RWPE2 (cell line): Measurements from ENCODE around the gene LOC128125822.

Experiments used
- ATAC-seq: fragments of 200-7000 bp; cut with Tn5 transposase; 3 replicates; pipeline ENCODE4 v1.9.1; 2021; ENCODE audit warnings: low read depth
- DNase-seq: peaks from one replicate; pipeline ENCODE4 v3.0.0-alpha.2; 2020; ENCODE audit warnings: low spot score
- H3K27ac ChIP-seq: fragments of 450-650 bp; 2 replicates; pipeline ENCODE4 v1.5.1; 2017; ENCODE audit warnings: mild to moderate bottlenecking; ENCODE audit not compliant: poor library complexity, severe bottlenecking
- H3K27me3 ChIP-seq: fragments of 250-450 bp; sonication (Bioruptor Pico); 2 replicates; pipeline ENCODE4 v1.5.1; 2021; ENCODE audit warnings: mild to moderate bottlenecking, moderate library complexity; ENCODE audit not compliant: insufficient read depth, poor library complexity, severe bottlenecking
- H3K36me3 ChIP-seq: fragments of 250-450 bp; sonication (Bioruptor Pico); 2 replicates; pipeline ENCODE4 v1.5.1; 2020; ENCODE audit warnings: low read depth, mild to moderate bottlenecking, moderate library complexity
- H3K4me1 ChIP-seq: fragments of 250-450 bp; sonication (Bioruptor Pico); 2 replicates; pipeline ENCODE4 v1.5.1; 2021; ENCODE audit warnings: mild to moderate bottlenecking, moderate library complexity; ENCODE audit not compliant: insufficient read depth, poor library complexity, severe bottlenecking
- H3K4me3 ChIP-seq: fragments of 250-450 bp; sonication (Bioruptor Pico); 2 replicates; pipeline ENCODE4 v1.5.1; 2021; ENCODE audit warnings: mild to moderate bottlenecking, moderate library complexity; ENCODE audit not compliant: severe bottlenecking
- H3K9me3 ChIP-seq: fragments of 250-450 bp; sonication (Bioruptor Pico); 2 replicates; pipeline ENCODE4 v1.5.1; 2021; ENCODE audit warnings: mild to moderate bottlenecking, moderate library complexity; ENCODE audit not compliant: severe bottlenecking
- TF ChIP-seq, protein P1 (sequence below): fragments of 450-650 bp; IDR thresholded peaks from one replicate; pipeline ENCODE4 v1.5.1; 2017; ENCODE audit warnings: mild to moderate bottlenecking, moderate library complexity; ENCODE audit not compliant: poor library complexity, severe bottlenecking

LOC128125822 gene

DNA sequence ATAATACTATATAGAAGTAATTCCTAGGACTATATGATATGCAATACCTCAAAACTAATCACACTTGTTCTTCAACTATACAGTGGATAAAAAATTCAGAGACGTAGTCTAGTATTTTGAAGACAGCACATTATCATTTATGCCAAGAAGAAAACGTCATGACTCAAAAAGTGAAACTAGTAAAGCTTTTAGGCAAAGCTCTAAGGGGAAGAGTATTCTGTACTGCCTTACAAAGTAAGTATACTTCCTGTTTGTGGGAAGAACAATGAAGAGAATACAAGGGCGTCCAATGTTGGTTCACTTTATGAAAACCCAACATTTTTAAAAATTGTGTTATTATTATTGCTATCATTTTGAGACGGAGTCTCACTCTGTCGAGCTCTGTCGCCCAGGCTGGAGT, 27.9 kb downstream of the LOC128125822 start:
- no peaks in the 10 kb centered on the region for H3K9me3 ChIP-seq

DNA sequence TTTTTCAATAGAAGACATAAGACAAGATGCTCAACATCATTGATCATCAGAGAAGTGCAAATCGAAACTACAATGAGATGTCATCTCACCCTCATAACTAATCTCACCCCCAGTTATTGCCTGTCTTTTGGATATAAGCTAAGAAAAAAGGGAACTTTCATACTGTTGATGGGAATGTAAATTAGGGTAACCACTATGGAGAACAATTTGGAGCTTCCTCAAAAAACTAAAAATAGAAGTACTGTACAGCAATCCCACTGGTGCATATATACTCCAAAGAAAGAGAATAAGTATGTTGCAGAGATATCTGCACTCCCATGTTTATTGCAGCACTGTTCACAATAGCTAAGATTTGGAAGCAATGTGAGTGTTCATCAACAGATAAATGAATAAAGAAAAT, 37.0 kb downstream of the LOC128125822 start:
- no peak overlapping the region for H3K4me3 ChIP-seq
- H3K4me1 ChIP-seq = no peaks in the 10 kb centered on the region
- H3K36me3 ChIP-seq = no peaks in the 10 kb centered on the region
- no peak for ATAC-seq
- TF ChIP-seq, protein P1, sequence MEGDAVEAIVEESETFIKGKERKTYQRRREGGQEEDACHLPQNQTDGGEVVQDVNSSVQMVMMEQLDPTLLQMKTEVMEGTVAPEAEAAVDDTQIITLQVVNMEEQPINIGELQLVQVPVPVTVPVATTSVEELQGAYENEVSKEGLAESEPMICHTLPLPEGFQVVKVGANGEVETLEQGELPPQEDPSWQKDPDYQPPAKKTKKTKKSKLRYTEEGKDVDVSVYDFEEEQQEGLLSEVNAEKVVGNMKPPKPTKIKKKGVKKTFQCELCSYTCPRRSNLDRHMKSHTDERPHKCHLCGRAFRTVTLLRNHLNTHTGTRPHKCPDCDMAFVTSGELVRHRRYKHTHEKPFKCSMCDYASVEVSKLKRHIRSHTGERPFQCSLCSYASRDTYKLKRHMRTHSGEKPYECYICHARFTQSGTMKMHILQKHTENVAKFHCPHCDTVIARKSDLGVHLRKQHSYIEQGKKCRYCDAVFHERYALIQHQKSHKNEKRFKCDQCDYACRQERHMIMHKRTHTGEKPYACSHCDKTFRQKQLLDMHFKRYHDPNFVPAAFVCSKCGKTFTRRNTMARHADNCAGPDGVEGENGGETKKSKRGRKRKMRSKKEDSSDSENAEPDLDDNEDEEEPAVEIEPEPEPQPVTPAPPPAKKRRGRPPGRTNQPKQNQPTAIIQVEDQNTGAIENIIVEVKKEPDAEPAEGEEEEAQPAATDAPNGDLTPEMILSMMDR = no peak
- DNase-seq = no peak
- no peaks in the 10 kb centered on the region for H3K9me3 ChIP-seq
- no peaks in the 10 kb centered on the region for H3K27me3 ChIP-seq
- no peak overlapping the region for H3K27ac ChIP-seq

More for the DNA sequence above, 27.9 kb downstream of the LOC128125822 start:
- Histone ChIP-seq H3K4me3 (no peak overlapping the region), H3K4me1 (peaks cover 6% of the 10 kb centered on the region), H3K27ac (no peak overlapping the region), H3K27me3 (no peaks in the 10 kb centered on the region), H3K36me3 (no peaks in the 10 kb centered on the region)
- TF ChIP-seq, protein P1 = no peak
- DNase-seq (no peak), ATAC-seq (no peak)

DNA sequence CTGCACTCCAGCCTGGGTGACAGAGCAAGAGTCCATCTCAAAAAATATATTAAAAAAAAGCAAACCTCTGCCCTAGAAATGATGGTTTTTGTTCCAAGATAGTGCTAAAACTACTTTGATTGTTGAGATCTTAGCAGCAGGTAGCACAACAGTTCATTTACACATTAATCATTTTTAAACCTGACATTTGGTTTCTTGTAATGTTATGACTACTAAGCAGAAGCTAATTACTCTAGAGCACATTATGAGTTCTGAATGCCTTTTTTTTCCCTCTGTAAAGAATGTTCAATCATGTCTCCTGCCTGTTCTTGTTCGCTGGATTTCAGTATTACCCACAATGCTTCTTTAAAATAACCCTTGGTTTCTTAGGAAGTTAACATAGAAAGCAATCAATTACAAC, 38.7 kb downstream of the LOC128125822 start:
- Histone ChIP-seq H3K4me1 (no peaks in the 10 kb centered on the region), H3K36me3 (no peaks in the 10 kb centered on the region), H3K4me3 (no peak overlapping the region), H3K27me3 (no peaks in the 10 kb centered on the region), H3K27ac (no peak overlapping the region), H3K9me3 (no peaks in the 10 kb centered on the region)
- DNase-seq (no peak), ATAC-seq (no peak)
- TF ChIP-seq, protein P1 = no peak

DNA sequence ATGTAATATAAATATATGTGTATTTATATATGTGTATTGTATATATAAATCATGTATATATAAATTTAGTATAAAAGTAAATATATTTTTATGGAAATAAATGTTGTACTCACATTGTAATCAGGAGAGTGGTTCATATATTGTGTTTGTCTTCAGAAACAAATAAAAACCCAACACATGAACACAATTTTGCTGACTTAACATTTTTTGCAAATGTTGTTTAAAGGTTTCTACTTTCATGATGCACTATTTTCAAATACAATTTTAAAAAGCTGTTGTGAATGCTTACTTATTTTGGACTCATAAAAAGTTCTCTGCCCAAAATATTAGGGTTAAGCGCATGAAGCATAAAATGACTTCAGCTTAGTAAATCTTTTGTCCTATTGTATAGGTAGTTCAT, 39.3 kb downstream of the LOC128125822 start:
- DNase-seq (no peak), ATAC-seq (no peak)
- TF ChIP-seq, protein P1 = no peak
- Histone ChIP-seq H3K27me3 (no peaks in the 10 kb centered on the region), H3K36me3 (no peaks in the 10 kb centered on the region), H3K27ac (no peak overlapping the region), H3K4me3 (no peak overlapping the region), H3K4me1 (no peaks in the 10 kb centered on the region), H3K9me3 (no peaks in the 10 kb centered on the region)

DNA sequence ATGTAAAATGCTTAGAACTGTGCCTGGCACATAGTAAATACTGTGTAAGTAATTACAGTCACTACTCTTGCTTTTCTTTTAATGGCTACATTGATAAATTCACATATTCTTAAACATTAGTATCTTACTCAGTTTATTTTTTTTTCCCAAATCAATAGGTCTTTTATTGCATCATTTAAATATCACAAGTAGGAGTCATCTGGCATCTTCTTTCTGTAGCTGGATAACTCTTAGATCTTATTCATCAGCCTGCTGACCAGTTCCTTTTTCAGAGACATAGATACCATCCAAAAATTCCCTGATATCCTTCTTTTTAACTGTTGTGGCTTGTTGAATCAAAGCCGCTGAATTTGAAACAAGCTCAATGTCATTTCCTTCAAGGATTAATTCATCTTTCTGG, 43.3 kb downstream of the LOC128125822 start:
- Histone ChIP-seq H3K9me3 (no peaks in the 10 kb centered on the region), H3K4me3 (no peak overlapping the region), H3K27ac (no peak overlapping the region), H3K4me1 (no peaks in the 10 kb centered on the region), H3K27me3 (no peaks in the 10 kb centered on the region), H3K36me3 (no peaks in the 10 kb centered on the region)
- TF ChIP-seq, protein P1 = no peak
- DNase-seq (no peak), ATAC-seq (no peak)
